HEK293 (cell line): Measurements from ENCODE around the gene RSPH1.

ENCODE experiments used
- CTCF ChIA-PET: fragments of 350-600 bp; formaldehyde crosslinking; extraction: SDS; loops from one replicate; lab custom pipeline; 2021; ENCODE audit warnings: antibody characterized with exemption; lab: Yijun Ruan, JAX
- POLR2A ChIA-PET: fragments of 300-600 bp; formaldehyde crosslinking; extraction: SDS; loops from one replicate; lab custom pipeline; 2020; ENCODE audit warnings: antibody characterized with exemption, inconsistent platforms; lab: Yijun Ruan, JAX
- H3K27ac ChIP-seq: fragments of 200-500 bp; sonication (Bioruptor generic); 2 replicates; pipeline ENCODE4 v1.5.1; 2014; ENCODE audit warnings: low read depth, low read length, control low read depth, inconsistent platforms; ENCODE audit errors: extremely low read depth
- H3K36me3 ChIP-seq, 2 experiments: fragments of 200-500 bp in 1 of 2; sonication (Bioruptor generic) in 1 of 2; 1 replicate in 1 of 2; 2 replicates in 1 of 2; pipeline ENCODE4 v1.5.1; 2014 to 2017; ENCODE audit warnings: inconsistent platforms in 2 of 2, low read length in 2 of 2; ENCODE audit not compliant: control insufficient read depth in 2 of 2, insufficient read depth in 1 of 2
- H3K4me1 ChIP-seq: fragments of 200-500 bp; sonication (Bioruptor generic); 2 replicates; pipeline ENCODE4 v1.5.1; 2014; ENCODE audit warnings: mild to moderate bottlenecking, low read length, inconsistent platforms; ENCODE audit not compliant: control insufficient read depth, insufficient read depth
- H3K4me3 ChIP-seq: 2 replicates; pipeline ENCODE4 v1.5.1; 2011; ENCODE audit warnings: low read depth, mild to moderate bottlenecking, control low read depth, low read length, moderate library complexity
- H3K9me3 ChIP-seq: fragments of 200-500 bp; sonication (Bioruptor generic); 2 replicates; pipeline ENCODE4 v1.5.1; 2014; ENCODE audit warnings: low read depth, low read length, inconsistent platforms; ENCODE audit not compliant: control insufficient read depth, insufficient read depth
- FEZF1 ChIP-seq: fragments of 450-650 bp; formaldehyde crosslinking; IDR thresholded peaks from 2 replicates; pipeline ENCODE4 v1.5.1; 2016; ENCODE audit warnings: missing biosample characterization, missing genetic modification characterization
- GLI2 ChIP-seq: fragments of 450-650 bp; formaldehyde crosslinking; IDR thresholded peaks from 2 replicates; pipeline ENCODE4; 2017; ENCODE audit warnings: missing biosample characterization, missing genetic modification characterization, low read depth, borderline replicate concordance
- PRDM6 ChIP-seq: fragments of 450-650 bp; formaldehyde crosslinking; IDR thresholded peaks from 2 replicates; pipeline ENCODE4 v1.5.1; 2017; ENCODE audit warnings: missing biosample characterization, missing genetic modification characterization
- RBAK ChIP-seq: fragments of 450-650 bp; formaldehyde crosslinking; IDR thresholded peaks from 2 replicates; pipeline ENCODE4 v1.5.1; 2016; ENCODE audit warnings: missing biosample characterization, missing genetic modification characterization
- SCRT1 ChIP-seq: fragments of 450-650 bp; formaldehyde crosslinking; IDR thresholded peaks from 2 replicates; pipeline ENCODE4 v1.5.1; 2016; ENCODE audit warnings: missing biosample characterization, missing genetic modification characterization, borderline replicate concordance
- ZBTB11 ChIP-seq: fragments of 450-650 bp; formaldehyde crosslinking; conservative IDR thresholded peaks from 2 replicates; pipeline ENCODE4 v1.5.1; 2016; ENCODE audit warnings: low read depth, missing biosample characterization, missing genetic modification characterization
- ZNF148 ChIP-seq: fragments of 450-650 bp; formaldehyde crosslinking; IDR thresholded peaks from 2 replicates; pipeline ENCODE4 v1.5.0; 2017; ENCODE audit warnings: missing biosample characterization, missing genetic modification characterization, borderline replicate concordance
- ZNF24 ChIP-seq: fragments of 450-650 bp; formaldehyde crosslinking; IDR thresholded peaks from 2 replicates; pipeline ENCODE4 v1.5.1; 2016; ENCODE audit warnings: missing biosample characterization, missing genetic modification characterization
- ZNF248 ChIP-seq: fragments of 450-650 bp; formaldehyde crosslinking; IDR thresholded peaks from 2 replicates; pipeline ENCODE4 v1.5.1; 2017; ENCODE audit warnings: missing biosample characterization, missing genetic modification characterization
- ZNF335 ChIP-seq: fragments of 450-650 bp; formaldehyde crosslinking; conservative IDR thresholded peaks from 2 replicates; pipeline ENCODE4 v1.5.1; 2016; ENCODE audit warnings: missing biosample characterization, missing genetic modification characterization
- ZNF404 ChIP-seq: fragments of 450-650 bp; formaldehyde crosslinking; IDR thresholded peaks from 2 replicates; pipeline ENCODE4 v1.5.1; 2017; ENCODE audit warnings: missing biosample characterization, missing genetic modification characterization
- ZNF544 ChIP-seq: fragments of 450-650 bp; formaldehyde crosslinking; IDR thresholded peaks from 2 replicates; pipeline ENCODE4 v1.5.0; 2017; ENCODE audit warnings: missing biosample characterization, missing genetic modification characterization
- ZNF555 ChIP-seq: fragments of 450-650 bp; formaldehyde crosslinking; conservative IDR thresholded peaks from 2 replicates; pipeline ENCODE4 v1.5.1; 2017; ENCODE audit warnings: missing biosample characterization, mild to moderate bottlenecking, missing genetic modification characterization, inconsistent platforms
- ZNF561 ChIP-seq: fragments of 450-650 bp; IDR thresholded peaks from 2 replicates; pipeline ENCODE4 v1.5.1; 2018; ENCODE audit warnings: missing biosample characterization, missing genetic modification characterization, borderline replicate concordance
- ZNF629 ChIP-seq: fragments of 450-650 bp; formaldehyde crosslinking; IDR thresholded peaks from 2 replicates; pipeline ENCODE4 v1.5.1; 2017; ENCODE audit warnings: missing biosample characterization, missing genetic modification characterization
- ZNF776 ChIP-seq: fragments of 450-650 bp; formaldehyde crosslinking; IDR thresholded peaks from 2 replicates; pipeline ENCODE4 v1.5.0; 2017; ENCODE audit warnings: missing biosample characterization, missing genetic modification characterization, borderline replicate concordance
- ZSCAN23 ChIP-seq: fragments of 450-650 bp; formaldehyde crosslinking; IDR thresholded peaks from 2 replicates; pipeline ENCODE4 v1.5.1; 2016; ENCODE audit warnings: missing biosample characterization, missing genetic modification characterization
- TF ChIP-seq, protein P1 (sequence below): fragments of 450-650 bp; formaldehyde crosslinking; IDR thresholded peaks from 2 replicates; pipeline ENCODE4 v1.5.1; 2016; ENCODE audit warnings: missing biosample characterization, missing genetic modification characterization
- TF ChIP-seq, protein P2 (sequence below): fragments of 450-650 bp; IDR thresholded peaks from 2 replicates; pipeline ENCODE4 v1.5.1; 2018; ENCODE audit warnings: missing biosample characterization, missing genetic modification characterization

RSPH1 gene

DNA sequence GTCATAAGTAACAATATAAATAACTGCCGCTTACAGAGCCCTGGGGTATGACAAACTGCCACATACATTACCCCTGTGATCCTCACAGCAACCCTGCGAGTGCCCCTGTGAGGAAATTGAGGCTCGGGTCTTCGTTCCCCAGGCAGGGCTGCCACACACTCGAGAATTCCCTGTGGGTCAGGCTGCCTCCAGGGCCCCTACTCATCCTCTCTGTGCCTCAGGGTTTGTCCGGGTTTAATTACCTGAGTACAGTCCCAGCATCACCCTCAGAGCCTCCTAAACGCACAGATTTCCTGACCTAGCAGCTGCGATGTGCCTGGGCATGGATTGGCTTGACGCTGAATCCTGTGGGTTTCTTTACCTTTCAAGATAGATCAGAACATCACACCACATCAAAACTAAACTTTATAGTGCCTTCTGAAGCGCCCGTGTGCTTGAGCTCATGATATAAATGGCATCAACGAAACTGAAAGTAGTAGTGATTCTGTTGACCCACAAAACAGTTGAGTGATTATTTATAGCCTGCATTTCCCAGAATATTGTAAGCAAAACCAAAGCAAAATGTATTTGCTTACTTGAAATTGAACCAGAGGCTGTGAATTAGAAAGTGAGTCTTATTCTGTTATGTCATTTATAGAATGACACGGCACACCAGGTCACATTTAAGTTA is 31.6 kb upstream of the RSPH1 start:
- peaks cover 6% of the 10 kb centered on the region for H3K4me1 ChIP-seq
- ChIA-PET POLR2A (no interaction called here), CTCF (interaction anchor here (0.5 kb wide), 1 partner anchor 517 kb away, joined by 3 read pairs; the partner anchor contains the start of gene ZBTB21)
- no peak overlapping the region for H3K27ac ChIP-seq
- no peaks in the 10 kb centered on the region for H3K9me3 ChIP-seq
- no peaks in the 10 kb centered on the region for H3K36me3 ChIP-seq
- no peak overlapping the region for H3K4me3 ChIP-seq
- TF ChIP-seq, protein P1, sequence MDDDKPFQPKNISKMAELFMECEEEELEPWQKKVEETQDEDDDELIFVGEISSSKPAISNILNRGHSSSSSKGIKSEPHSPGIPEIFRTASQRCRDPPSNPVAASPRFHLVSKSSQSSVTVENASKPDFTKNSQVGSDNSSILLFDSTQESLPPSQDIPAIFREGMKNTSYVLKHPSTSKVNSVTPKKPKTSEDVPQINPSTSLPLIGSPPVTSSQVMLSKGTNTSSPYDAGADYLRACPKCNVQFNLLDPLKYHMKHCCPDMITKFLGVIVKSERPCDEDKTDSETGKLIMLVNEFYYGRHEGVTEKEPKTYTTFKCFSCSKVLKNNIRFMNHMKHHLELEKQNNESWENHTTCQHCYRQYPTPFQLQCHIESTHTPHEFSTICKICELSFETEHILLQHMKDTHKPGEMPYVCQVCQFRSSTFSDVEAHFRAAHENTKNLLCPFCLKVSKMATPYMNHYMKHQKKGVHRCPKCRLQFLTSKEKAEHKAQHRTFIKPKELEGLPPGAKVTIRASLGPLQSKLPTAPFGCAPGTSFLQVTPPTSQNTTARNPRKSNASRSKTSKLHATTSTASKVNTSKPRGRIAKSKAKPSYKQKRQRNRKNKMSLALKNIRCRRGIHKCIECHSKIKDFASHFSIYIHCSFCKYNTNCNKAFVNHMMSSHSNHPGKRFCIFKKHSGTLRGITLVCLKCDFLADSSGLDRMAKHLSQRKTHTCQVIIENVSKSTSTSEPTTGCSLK (tag by site-specific recombination) = no peak
- TF ChIP-seq ZNF555 (tag by site-specific recombination) = no peak
- no peak for TF ChIP-seq ZNF776 (tag by site-specific recombination)
- no peak for TF ChIP-seq ZNF561 (tag by site-specific recombination)
- TF ChIP-seq ZNF248 (tag by site-specific recombination) = no peak
- no peak for TF ChIP-seq ZNF24
- no peak for TF ChIP-seq ZSCAN23
- no peak for TF ChIP-seq ZNF335 (tag by site-specific recombination)
- no peak for TF ChIP-seq ZNF404 (tag by site-specific recombination)
- no peak for TF ChIP-seq FEZF1 (tag by site-specific recombination)
- TF ChIP-seq ZNF148 (tag by site-specific recombination) = no peak
- no peak for TF ChIP-seq ZNF544 (tag by site-specific recombination)
- TF ChIP-seq, protein P2, sequence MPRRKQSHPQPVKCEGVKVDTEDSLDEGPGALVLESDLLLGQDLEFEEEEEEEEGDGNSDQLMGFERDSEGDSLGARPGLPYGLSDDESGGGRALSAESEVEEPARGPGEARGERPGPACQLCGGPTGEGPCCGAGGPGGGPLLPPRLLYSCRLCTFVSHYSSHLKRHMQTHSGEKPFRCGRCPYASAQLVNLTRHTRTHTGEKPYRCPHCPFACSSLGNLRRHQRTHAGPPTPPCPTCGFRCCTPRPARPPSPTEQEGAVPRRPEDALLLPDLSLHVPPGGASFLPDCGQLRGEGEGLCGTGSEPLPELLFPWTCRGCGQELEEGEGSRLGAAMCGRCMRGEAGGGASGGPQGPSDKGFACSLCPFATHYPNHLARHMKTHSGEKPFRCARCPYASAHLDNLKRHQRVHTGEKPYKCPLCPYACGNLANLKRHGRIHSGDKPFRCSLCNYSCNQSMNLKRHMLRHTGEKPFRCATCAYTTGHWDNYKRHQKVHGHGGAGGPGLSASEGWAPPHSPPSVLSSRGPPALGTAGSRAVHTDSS (tag by site-specific recombination) = no peak
- TF ChIP-seq SCRT1 = no peak
- TF ChIP-seq GLI2 (tag by site-specific recombination) = no peak
- no peak for TF ChIP-seq PRDM6
- TF ChIP-seq ZNF629 (tag by site-specific recombination) = no peak
- no peak for TF ChIP-seq ZBTB11 (tag by site-specific recombination)
- TF ChIP-seq RBAK (tag by site-specific recombination) = no peak
